Measurements from ENCODE around the gene BOC. TPM values are rescaled to one million over a fixed set of nuclear protein-coding genes. Genes with fewer than 3 reads are reported as not detected.

BOC gene
- total RNA-seq, 2 experiments from 2014 or later: not detected

GRCh38 chr3:113243071-113243470 lies 31.7 kb downstream of the BOC start:
- H3K4me3 Mint-ChIP-seq: no peak overlapping the region
- DNase-seq: no peak
- H3K36me3 Mint-ChIP-seq (ENCODE audit: low read depth): no peaks in the 10 kb centered on the region
- no peaks in the 10 kb centered on the region for H3K9me3 ChIP-seq (ENCODE audit: control insufficient read depth in 1 of 2, insufficient read depth in 1 of 2, low read length in 2 of 2)
- H3K4me1 Mint-ChIP-seq (ENCODE audit: low read depth): peaks cover 13% of the 10 kb centered on the region
- no peaks in the 10 kb centered on the region for H3K9me3 Mint-ChIP-seq
- H3K27me3 Mint-ChIP-seq: peaks cover 3% of the 10 kb centered on the region
- H3K27me3 ChIP-seq (ENCODE audit: control insufficient read depth in 1 of 2, insufficient read depth in 2 of 2, low read length in 2 of 2): no peaks in the 10 kb centered on the region
- POLR2A ChIA-PET: no interaction called here
- ATAC-seq (ENCODE audit: poor library complexity): no peak
- H3K36me3 ChIP-seq (ENCODE audit: insufficient read depth, low read length): no peaks in the 10 kb centered on the region
- H3K4me1 ChIP-seq (ENCODE audit: insufficient read depth, low read length): no peaks in the 10 kb centered on the region
- H3K4me3 ChIP-seq (ENCODE audit: low read length): no peak overlapping the region
- TF ChIP-seq CTCF (IDR thresholded peaks at IDR 0.05): no peak
- intact Hi-C loops (cut with DNase I, micrococcal nuclease): no loop called here
- H3K27ac Mint-ChIP-seq: no peak overlapping the region
- H3K27ac ChIP-seq (ENCODE audit: low read depth in 1 of 2, low read length in 2 of 2): no peak overlapping the region
- CTCF ChIA-PET: interaction anchor here (0.7 kb wide), 1 partner anchor 13 kb away, joined by 3 read pairs; no protein-coding TSS in a partner anchor

GRCh38 chr3:113243846-113244245 lies 32.5 kb downstream of the BOC start:
- POLR2A ChIA-PET: no interaction called here
- Histone ChIP-seq H3K36me3 (ENCODE audit: insufficient read depth, low read length) (no peaks in the 10 kb centered on the region), H3K4me3 (ENCODE audit: low read length) (no peak overlapping the region), H3K4me1 (ENCODE audit: insufficient read depth, low read length) (no peaks in the 10 kb centered on the region), H3K9me3 (ENCODE audit: control insufficient read depth in 1 of 2, insufficient read depth in 1 of 2, low read length in 2 of 2) (no peaks in the 10 kb centered on the region), H3K27ac (ENCODE audit: low read depth in 1 of 2, low read length in 2 of 2) (no peak overlapping the region), H3K27me3 (ENCODE audit: control insufficient read depth in 1 of 2, insufficient read depth in 2 of 2, low read length in 2 of 2) (no peaks in the 10 kb centered on the region)
- no peak for TF ChIP-seq CTCF (IDR thresholded peaks at IDR 0.05)
- no peaks in the 10 kb centered on the region for H3K36me3 Mint-ChIP-seq (ENCODE audit: low read depth)
- ATAC-seq (ENCODE audit: poor library complexity): no peak
- peaks cover 10% of the 10 kb centered on the region for H3K27me3 Mint-ChIP-seq
- CTCF ChIA-PET: interaction anchor here (0.7 kb wide), 1 partner anchor 14 kb away, joined by 3 read pairs; no protein-coding TSS in a partner anchor
- no peak overlapping the region for H3K27ac Mint-ChIP-seq
- no peaks in the 10 kb centered on the region for H3K9me3 Mint-ChIP-seq
- H3K4me3 Mint-ChIP-seq: no peak overlapping the region
- intact Hi-C loops (cut with DNase I, micrococcal nuclease): no loop called here
- H3K4me1 Mint-ChIP-seq (ENCODE audit: low read depth): peaks cover 13% of the 10 kb centered on the region
- DNase-seq: no peak

- POLR2A ChIA-PET: no interaction called here
These were observed 34.4 kb downstream of the BOC start for GRCh38 chr3:113245761-113246161.

More at GRCh38 chr3:113245761-113246161, 34.4 kb downstream of the BOC start:
- Mint-ChIP-seq H3K4me3 (no peak overlapping the region), H3K27ac (no peak overlapping the region), H3K27me3 (peaks cover 12% of the 10 kb centered on the region), H3K4me1 (ENCODE audit: low read depth) (peaks cover 13% of the 10 kb centered on the region), H3K36me3 (ENCODE audit: low read depth) (no peaks in the 10 kb centered on the region), H3K9me3 (no peaks in the 10 kb centered on the region)
- DNase-seq (no peak), ATAC-seq (ENCODE audit: poor library complexity) (no peak)
- H3K36me3 ChIP-seq (ENCODE audit: insufficient read depth, low read length): no peaks in the 10 kb centered on the region
- H3K4me3 ChIP-seq (ENCODE audit: low read length): no peak overlapping the region
- TF ChIP-seq CTCF (IDR thresholded peaks at IDR 0.05): no peak
- no peaks in the 10 kb centered on the region for H3K27me3 ChIP-seq (ENCODE audit: control insufficient read depth in 1 of 2, insufficient read depth in 2 of 2, low read length in 2 of 2)
- CTCF ChIA-PET: no interaction called here
- no peaks in the 10 kb centered on the region for H3K9me3 ChIP-seq (ENCODE audit: control insufficient read depth in 1 of 2, insufficient read depth in 1 of 2, low read length in 2 of 2)
- intact Hi-C loops (cut with DNase I, micrococcal nuclease): no loop called here
- H3K4me1 ChIP-seq (ENCODE audit: insufficient read depth, low read length): no peaks in the 10 kb centered on the region
- no peak overlapping the region for H3K27ac ChIP-seq (ENCODE audit: low read depth in 1 of 2, low read length in 2 of 2)

Data from CD4-positive, alpha-beta T cell (primary cell).